Neural crest cell (in vitro differentiated cells): ENCODE data around the gene TMPRSS9. TPM values are rescaled to one million over a fixed set of nuclear protein-coding genes. Genes with fewer than 3 reads are reported as not detected.
"Not testable (repeated sequence)": the region's sequence is repeated elsewhere in the genome, so short reads cannot be mapped to it uniquely, and the experiment has no call there.

Experiments
- DNase-seq: peaks from one replicate; pipeline ENCODE4 v3.0.0; 2021; ENCODE audit warnings: low read depth, mixed read lengths, low spot score
- H3K27ac Mint-ChIP-seq: one replicate; pipeline ENCODE4 v1.8.0; 2021; ENCODE audit warnings: mild to moderate bottlenecking, mixed read lengths; ENCODE audit not compliant: unreplicated experiment
- H3K27me3 Mint-ChIP-seq: 2 replicates; pipeline ENCODE4 v1.8.0; 2021; ENCODE audit warnings: low read depth, mild to moderate bottlenecking, mixed read lengths
- H3K36me3 Mint-ChIP-seq: 2 replicates; pipeline ENCODE4 v1.8.0; 2021; ENCODE audit warnings: low read depth, mild to moderate bottlenecking, mixed read lengths
- H3K4me1 Mint-ChIP-seq: 2 replicates; pipeline ENCODE4 v1.8.0; 2021; ENCODE audit warnings: mixed read lengths
- H3K4me3 Mint-ChIP-seq: one replicate; pipeline ENCODE4 v1.8.0; 2021; ENCODE audit warnings: mild to moderate bottlenecking, mixed read lengths
- H3K9me3 Mint-ChIP-seq: 2 replicates; pipeline ENCODE4 v1.8.0; 2021; ENCODE audit warnings: mixed read lengths
- total RNA-seq: library from RNA; stranded (reverse); gene quantifications from 2 replicates; pipeline ENCODE4 v1.2.1, GENCODE V29; 2021
- TF ChIP-seq, protein P1 (sequence below): fragments of 200-600 bp; sonication (generic); conservative IDR thresholded peaks from 2 replicates; pipeline ENCODE4 v1.5.0; 2021; ENCODE audit warnings: antibody characterized with exemption, mild to moderate bottlenecking

The TMPRSS9 gene
- total RNA-seq, 1 donor from 2014 or later: 0.12 TPM

DNA sequence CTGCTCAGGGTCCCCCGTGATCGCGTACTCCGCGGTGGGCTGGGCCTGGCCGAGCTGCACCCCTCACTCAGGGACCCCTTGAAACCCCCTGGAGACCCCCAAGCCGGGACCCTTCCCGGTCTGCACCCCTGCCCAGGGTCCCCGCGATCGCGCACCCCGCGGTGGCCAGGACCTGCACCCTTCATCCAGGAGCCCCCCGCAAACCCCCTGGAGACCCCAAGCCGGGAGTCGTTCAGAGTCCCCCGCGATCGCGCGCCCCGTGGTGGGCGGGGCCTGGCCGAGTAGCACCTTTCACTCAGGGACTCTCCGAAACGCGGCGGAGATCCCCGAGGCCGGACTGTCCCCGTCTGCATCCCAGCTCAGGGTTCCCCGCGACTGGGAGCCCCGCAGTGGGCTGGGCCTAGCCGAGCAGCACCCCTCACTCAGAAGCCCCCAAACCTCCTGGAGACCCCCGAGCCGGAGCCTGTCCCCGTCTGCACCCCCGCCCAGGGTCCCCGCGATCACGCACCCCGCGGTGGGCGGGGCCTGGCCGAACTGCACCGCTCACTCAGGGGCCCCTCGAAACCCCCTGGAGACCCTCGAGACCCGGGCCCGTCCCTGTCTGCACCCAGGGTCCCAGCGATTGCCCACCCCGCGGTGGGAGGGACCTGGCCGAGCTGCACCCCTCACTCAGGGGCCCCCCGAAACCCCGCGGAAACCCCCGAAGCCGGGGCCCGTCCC is 95.9 kb downstream of the TMPRSS9 start:
- H3K9me3 Mint-ChIP-seq: no peaks in the 10 kb centered on the region
- no peak overlapping the region for H3K27ac Mint-ChIP-seq
- peaks cover 27% of the 10 kb centered on the region for H3K4me1 Mint-ChIP-seq
- peak overlapping the region; percentile 88 for H3K4me3 Mint-ChIP-seq
- H3K27me3 Mint-ChIP-seq: peaks cover 3% of the 10 kb centered on the region
- no peak for DNase-seq
- H3K36me3 Mint-ChIP-seq: no peaks in the 10 kb centered on the region
- TF ChIP-seq, protein P1, sequence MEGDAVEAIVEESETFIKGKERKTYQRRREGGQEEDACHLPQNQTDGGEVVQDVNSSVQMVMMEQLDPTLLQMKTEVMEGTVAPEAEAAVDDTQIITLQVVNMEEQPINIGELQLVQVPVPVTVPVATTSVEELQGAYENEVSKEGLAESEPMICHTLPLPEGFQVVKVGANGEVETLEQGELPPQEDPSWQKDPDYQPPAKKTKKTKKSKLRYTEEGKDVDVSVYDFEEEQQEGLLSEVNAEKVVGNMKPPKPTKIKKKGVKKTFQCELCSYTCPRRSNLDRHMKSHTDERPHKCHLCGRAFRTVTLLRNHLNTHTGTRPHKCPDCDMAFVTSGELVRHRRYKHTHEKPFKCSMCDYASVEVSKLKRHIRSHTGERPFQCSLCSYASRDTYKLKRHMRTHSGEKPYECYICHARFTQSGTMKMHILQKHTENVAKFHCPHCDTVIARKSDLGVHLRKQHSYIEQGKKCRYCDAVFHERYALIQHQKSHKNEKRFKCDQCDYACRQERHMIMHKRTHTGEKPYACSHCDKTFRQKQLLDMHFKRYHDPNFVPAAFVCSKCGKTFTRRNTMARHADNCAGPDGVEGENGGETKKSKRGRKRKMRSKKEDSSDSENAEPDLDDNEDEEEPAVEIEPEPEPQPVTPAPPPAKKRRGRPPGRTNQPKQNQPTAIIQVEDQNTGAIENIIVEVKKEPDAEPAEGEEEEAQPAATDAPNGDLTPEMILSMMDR: no peak

DNA sequence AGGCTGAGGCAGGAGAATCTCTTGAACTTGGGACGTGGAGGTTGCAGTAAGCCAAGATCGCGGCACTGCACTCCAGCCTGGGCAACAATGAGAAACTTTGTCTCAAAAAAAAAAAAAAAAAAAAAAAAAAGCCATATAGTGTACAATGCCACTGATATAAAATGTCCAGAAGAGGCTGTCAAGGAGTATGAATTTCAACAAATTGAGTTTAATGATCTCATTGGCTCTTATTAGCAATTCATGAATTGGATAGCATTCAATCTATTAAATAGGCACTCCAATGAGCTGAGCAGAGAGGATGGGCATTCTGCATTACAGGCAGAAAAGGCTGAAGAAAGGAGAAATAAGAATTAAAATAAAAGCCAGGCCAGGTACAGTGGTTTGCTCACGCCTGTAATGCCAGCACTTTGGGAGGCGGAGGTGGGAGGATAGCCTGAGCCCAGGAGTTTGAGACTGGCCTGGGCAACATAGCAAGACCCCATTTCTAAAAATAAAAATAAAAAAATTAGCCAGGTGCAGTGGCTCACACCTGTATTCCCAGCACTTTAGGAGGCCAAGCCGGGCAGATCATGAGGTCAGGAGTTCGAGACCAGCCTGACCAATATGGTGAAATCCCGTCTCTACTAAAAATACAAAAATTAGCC is 97.5 kb downstream of the TMPRSS9 start:
- Mint-ChIP-seq H3K27ac (peak overlapping the region; percentile 97), H3K27me3 (peaks cover 3% of the 10 kb centered on the region), H3K4me3 (peak overlapping the region; percentile 96), H3K36me3 (no peaks in the 10 kb centered on the region), H3K4me1 (peaks cover 31% of the 10 kb centered on the region), H3K9me3 (no peaks in the 10 kb centered on the region)
- no peak for DNase-seq
- TF ChIP-seq, protein P1: no peak

DNA sequence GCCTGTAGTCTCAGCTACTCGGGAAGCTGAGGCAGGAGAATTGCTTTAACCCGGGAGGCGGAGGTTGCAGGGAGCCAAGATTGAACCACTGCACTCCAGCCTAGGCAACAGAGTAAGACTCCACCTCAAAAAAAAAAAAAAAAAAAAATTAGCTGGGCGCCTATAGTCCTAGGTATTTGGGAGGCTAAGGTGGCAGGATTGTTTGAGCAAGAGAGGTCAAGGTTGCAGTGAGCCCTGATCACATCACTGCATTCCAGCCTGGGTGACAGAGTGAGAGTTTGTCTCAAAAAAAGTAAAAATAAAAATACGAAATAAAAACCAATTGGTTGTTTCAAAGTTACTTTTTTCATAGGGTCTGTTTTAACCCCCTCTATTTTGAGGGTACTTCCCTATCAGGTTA is 98.0 kb downstream of the TMPRSS9 start:
- peaks cover 31% of the 10 kb centered on the region for H3K4me1 Mint-ChIP-seq
- TF ChIP-seq, protein P1: no peak
- no peak for DNase-seq
- peaks cover 3% of the 10 kb centered on the region for H3K27me3 Mint-ChIP-seq
- no peaks in the 10 kb centered on the region for H3K9me3 Mint-ChIP-seq
- H3K4me3 Mint-ChIP-seq: peak overlapping the region; percentile 62
- no peaks in the 10 kb centered on the region for H3K36me3 Mint-ChIP-seq
- no peak overlapping the region for H3K27ac Mint-ChIP-seq

DNA sequence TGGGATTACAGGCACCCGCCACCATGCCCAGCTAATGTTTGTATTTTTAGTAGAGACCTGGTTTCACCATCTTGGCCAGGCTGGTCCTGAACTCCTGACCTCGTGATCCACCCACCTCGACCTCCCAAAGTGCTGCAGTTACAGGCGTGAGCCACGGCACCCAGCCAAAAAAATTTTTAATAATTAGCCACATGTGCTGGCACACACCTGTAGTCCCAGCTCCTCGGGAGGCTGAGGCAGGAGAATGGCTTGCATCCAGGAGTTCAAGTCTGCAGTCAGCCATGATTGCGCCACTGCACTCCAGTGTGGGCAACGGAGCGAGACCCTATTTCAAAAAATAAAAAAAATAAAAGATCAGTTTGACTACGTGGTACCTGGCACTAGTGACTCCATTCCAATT is 98.7 kb downstream of the TMPRSS9 start:
- not testable (repeated sequence) for H3K27ac Mint-ChIP-seq, H3K27me3 Mint-ChIP-seq, H3K9me3 Mint-ChIP-seq, H3K36me3 Mint-ChIP-seq, DNase-seq
- peak overlapping the region; percentile 19 for H3K4me3 Mint-ChIP-seq
- peaks cover 31% of the 10 kb centered on the region for H3K4me1 Mint-ChIP-seq

DNA sequence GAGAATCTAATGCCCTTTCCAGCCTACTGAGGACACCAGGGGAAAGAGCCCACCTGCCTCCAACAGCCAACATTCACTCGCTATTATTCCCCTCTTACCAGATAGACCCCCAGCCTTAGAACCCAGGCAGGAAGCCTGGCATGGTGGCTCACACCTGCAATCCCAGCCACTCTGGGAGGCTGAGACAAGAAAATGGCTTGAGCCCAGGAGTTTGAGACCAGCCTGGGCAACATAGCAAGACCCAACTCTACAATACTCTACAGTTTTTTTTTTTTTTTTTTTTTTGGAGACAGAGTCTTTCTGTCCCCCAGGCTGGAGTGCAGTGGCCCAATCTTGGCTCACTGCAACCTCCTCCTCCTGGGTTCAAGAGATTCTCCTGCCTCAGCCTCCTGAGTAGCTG is 100.2 kb downstream of the TMPRSS9 start:
- DNase-seq: no peak
- peaks cover 17% of the 10 kb centered on the region for H3K4me1 Mint-ChIP-seq
- H3K27me3 Mint-ChIP-seq: peaks cover 3% of the 10 kb centered on the region
- peak overlapping the region; percentile 61 for H3K4me3 Mint-ChIP-seq
- H3K9me3 Mint-ChIP-seq: no peaks in the 10 kb centered on the region
- H3K27ac Mint-ChIP-seq: peak overlapping the region; percentile 78
- TF ChIP-seq, protein P1: no peak
- no peaks in the 10 kb centered on the region for H3K36me3 Mint-ChIP-seq
